Gastrocnemius medialis (tissue), 4 donors: Measurements from ENCODE around the gene HNRNPC.

ENCODE experiments used
- CTCF ChIP-seq, 5 experiments: fragments of 450-650 bp in 3 of 5; fragments of 200-600 bp in 2 of 5; sonication (generic) in 2 of 5; IDR thresholded peaks in 4 of 5; conservative IDR thresholded peaks in 1 of 5; 1 replicate in 4 of 5; 2 replicates in 1 of 5; pipeline ENCODE4 v1.5.1; 2016 to 2019; ENCODE audit warnings: antibody characterized with exemption in 5 of 5, mild to moderate bottlenecking in 3 of 5, moderate library complexity in 3 of 5
- POLR2A ChIP-seq, 2 donors: fragments of 450-650 bp; IDR thresholded peaks; one replicate each; pipeline ENCODE4 v1.6.1; 2017; ENCODE audit warnings: antibody characterized with exemption in 2 of 2, mild to moderate bottlenecking in 2 of 2, moderate library complexity in 2 of 2

DNA sequence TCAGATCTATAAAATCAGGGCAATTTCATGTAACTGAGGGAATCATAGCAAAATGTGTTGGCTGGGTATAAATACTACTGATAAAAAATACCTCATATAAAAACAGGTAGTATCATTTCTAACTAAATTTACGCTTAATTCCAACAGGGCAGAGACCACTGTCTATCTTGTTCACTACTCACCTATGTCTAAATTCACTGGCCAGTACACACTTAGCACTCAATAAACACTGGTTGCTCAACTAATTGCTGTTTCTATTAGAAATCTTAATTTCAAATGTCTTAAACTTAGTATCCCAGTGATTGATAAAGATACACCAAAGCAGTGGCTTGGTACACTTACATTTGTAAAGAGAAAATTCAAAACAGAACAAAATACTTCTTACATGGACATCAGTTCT lies 55.6 kb downstream of the HNRNPC start:
- TF ChIP-seq CTCF (IDR thresholded peaks at IDR 0.05 in 4 of 5, conservative IDR thresholded peaks at IDR 0.05 in 1 of 5) (no peak), POLR2A (IDR thresholded peaks at IDR 0.05) (no peak)
